ENCODE results near the gene CADPS2.

Gene CADPS2

DNA sequence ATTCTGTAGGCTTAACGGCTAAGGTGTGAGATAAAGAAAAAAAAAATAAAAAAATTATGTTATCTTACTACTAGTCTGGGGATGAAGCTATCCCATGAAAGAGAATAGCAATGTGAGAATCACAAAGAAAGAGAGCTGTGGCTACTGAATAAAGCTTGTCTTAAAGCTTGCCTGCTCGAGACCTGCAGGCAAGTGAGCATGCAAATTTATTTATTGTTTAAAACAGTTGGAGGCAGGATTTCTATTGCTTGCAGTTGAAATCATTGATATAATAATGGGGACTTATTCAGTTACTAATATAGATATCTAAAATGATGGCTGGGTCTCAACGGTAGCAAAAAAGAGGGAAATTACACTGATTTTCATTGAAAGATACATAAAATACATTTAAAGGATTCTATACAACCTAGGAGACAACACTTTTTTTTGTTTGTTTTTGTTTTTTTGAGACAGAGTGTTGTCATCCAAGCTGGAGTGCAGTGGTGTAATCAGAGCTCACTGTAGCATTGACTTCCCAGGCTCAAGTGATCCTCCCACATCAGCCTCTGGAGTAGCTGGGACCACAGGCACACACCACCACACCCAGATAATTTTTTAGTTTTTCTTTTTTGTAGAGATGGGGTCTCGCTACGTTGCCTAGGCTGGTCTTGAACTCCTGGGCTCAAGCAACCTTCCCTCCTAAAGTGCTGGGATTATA, 437.2 kb downstream of the CADPS2 start:
- Histone ChIP-seq H2AFZ (ENCODE audit: low read length) (no peak overlapping the region), H3K4me1 (ENCODE audit: low read length) (no peaks in the 10 kb centered on the region), H3K79me2 (ENCODE audit: low read length) (no peaks in the 10 kb centered on the region), H3K4me2 (ENCODE audit: low read depth, low read length) (no peak overlapping the region), H3K27me3 (replicated peaks; ENCODE audit: insufficient read depth, low read length) (no peaks in the 10 kb centered on the region), H3K36me3 (replicated peaks; ENCODE audit: insufficient read depth, low read length) (no peaks in the 10 kb centered on the region), H3K9me2 (replicated peaks; ENCODE audit: insufficient read depth, low read length) (no peaks in the 10 kb centered on the region), H3K27ac (ENCODE audit: low read length) (no peak overlapping the region), H3K9me3 (replicated peaks; ENCODE audit: insufficient read depth, low read length) (no peaks in the 10 kb centered on the region), H4K20me1 (ENCODE audit: insufficient read depth, low read length) (no peaks in the 10 kb centered on the region), H3K9ac (ENCODE audit: low read length) (no peak overlapping the region), H3K4me3 (ENCODE audit: low read length) (no peak overlapping the region), H3F3A (ENCODE audit: insufficient read depth, low read length) (no peaks in the 10 kb centered on the region)
- TF ChIP-seq EZH2phosphoT487 (IDR thresholded peaks at IDR 0.05; ENCODE audit: low read length): no peak
- TF ChIP-seq, protein P1, sequence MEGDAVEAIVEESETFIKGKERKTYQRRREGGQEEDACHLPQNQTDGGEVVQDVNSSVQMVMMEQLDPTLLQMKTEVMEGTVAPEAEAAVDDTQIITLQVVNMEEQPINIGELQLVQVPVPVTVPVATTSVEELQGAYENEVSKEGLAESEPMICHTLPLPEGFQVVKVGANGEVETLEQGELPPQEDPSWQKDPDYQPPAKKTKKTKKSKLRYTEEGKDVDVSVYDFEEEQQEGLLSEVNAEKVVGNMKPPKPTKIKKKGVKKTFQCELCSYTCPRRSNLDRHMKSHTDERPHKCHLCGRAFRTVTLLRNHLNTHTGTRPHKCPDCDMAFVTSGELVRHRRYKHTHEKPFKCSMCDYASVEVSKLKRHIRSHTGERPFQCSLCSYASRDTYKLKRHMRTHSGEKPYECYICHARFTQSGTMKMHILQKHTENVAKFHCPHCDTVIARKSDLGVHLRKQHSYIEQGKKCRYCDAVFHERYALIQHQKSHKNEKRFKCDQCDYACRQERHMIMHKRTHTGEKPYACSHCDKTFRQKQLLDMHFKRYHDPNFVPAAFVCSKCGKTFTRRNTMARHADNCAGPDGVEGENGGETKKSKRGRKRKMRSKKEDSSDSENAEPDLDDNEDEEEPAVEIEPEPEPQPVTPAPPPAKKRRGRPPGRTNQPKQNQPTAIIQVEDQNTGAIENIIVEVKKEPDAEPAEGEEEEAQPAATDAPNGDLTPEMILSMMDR (IDR thresholded peaks at IDR 0.05; ENCODE audit: low read length): no peak
- TF ChIP-seq EZH2 (optimal IDR thresholded peaks at IDR 0.05; ENCODE audit: low read depth, low read length): no peak
- DNase-seq: no peak

DNA sequence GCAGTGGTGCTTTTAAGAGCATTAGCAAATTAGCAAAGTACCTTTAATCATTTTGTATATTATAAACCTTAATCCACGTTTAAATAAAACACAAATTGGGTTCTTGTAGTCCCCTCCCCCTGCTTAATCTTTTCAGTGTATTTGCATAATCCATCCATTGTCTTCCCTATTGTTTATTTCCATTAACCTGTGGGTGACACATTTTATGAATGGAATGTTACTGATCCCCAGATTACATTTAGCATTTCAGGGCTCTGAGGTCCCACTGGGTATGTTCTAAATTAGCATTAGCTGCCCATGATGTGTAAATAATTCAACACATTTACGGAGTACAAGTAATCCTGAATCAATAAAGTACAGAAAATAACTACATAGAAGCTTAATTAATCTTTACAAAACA, 443.3 kb downstream of the CADPS2 start:
- Histone ChIP-seq H3K9me2 (replicated peaks; ENCODE audit: insufficient read depth, low read length) (no peaks in the 10 kb centered on the region), H3K4me1 (ENCODE audit: low read length) (peaks cover 9% of the 10 kb centered on the region), H3K27ac (ENCODE audit: low read length) (no peak overlapping the region), H3K79me2 (ENCODE audit: low read length) (no peaks in the 10 kb centered on the region), H4K20me1 (ENCODE audit: insufficient read depth, low read length) (no peaks in the 10 kb centered on the region), H3F3A (ENCODE audit: insufficient read depth, low read length) (no peaks in the 10 kb centered on the region), H3K4me2 (ENCODE audit: low read depth, low read length) (no peak overlapping the region), H2AFZ (ENCODE audit: low read length) (no peak overlapping the region), H3K9ac (ENCODE audit: low read length) (no peak overlapping the region), H3K4me3 (ENCODE audit: low read length) (no peak overlapping the region), H3K36me3 (replicated peaks; ENCODE audit: insufficient read depth, low read length) (0 out of 2 replicates have a peak, but pooled peaks cover 3% of the 10 kb centered on the region), H3K27me3 (replicated peaks; ENCODE audit: insufficient read depth, low read length) (no peaks in the 10 kb centered on the region), H3K9me3 (replicated peaks; ENCODE audit: insufficient read depth, low read length) (no peaks in the 10 kb centered on the region)
- TF ChIP-seq, protein P1 (IDR thresholded peaks at IDR 0.05; ENCODE audit: low read length): no peak
- TF ChIP-seq EZH2phosphoT487 (IDR thresholded peaks at IDR 0.05; ENCODE audit: low read length): no peak
- TF ChIP-seq EZH2 (optimal IDR thresholded peaks at IDR 0.05; ENCODE audit: low read depth, low read length): no peak
- DNase-seq: no peak

DNA sequence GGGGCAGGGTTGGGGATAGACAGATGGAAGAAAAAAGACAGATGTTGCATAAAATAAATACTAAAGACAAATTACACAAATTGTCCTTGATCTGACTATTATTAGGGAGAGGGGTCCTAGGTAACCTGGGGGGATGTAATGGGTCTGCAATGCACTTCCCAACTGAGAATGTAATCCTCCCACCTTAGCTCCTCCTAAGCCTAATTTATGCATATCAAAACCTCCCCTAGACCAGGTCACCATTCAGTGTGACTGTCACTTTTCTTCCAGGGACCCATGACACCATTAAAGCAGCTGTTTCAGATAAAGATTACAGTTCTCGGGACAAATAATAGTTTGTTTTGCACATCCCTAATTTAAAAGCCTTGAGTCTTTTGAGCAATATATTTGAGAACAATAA, 447.8 kb downstream of the CADPS2 start:
- Histone ChIP-seq H3K27me3 (replicated peaks; ENCODE audit: insufficient read depth, low read length) (no peaks in the 10 kb centered on the region), H3K36me3 (replicated peaks; ENCODE audit: insufficient read depth, low read length) (0 out of 2 replicates have a peak, but pooled peaks cover 3% of the 10 kb centered on the region), H3K79me2 (ENCODE audit: low read length) (no peaks in the 10 kb centered on the region), H3K4me1 (ENCODE audit: low read length) (peaks cover 26% of the 10 kb centered on the region), H3K4me3 (ENCODE audit: low read length) (no peak overlapping the region), H4K20me1 (ENCODE audit: insufficient read depth, low read length) (no peaks in the 10 kb centered on the region), H3K9ac (ENCODE audit: low read length) (no peak overlapping the region), H3K9me2 (replicated peaks; ENCODE audit: insufficient read depth, low read length) (no peaks in the 10 kb centered on the region), H3K9me3 (replicated peaks; ENCODE audit: insufficient read depth, low read length) (no peaks in the 10 kb centered on the region), H3F3A (ENCODE audit: insufficient read depth, low read length) (peaks cover 9% of the 10 kb centered on the region; the same call in 1 of the 2 replicates), H3K4me2 (ENCODE audit: low read depth, low read length) (no peak overlapping the region), H3K27ac (ENCODE audit: low read length) (no peak overlapping the region), H2AFZ (ENCODE audit: low read length) (no peak overlapping the region)
- TF ChIP-seq EZH2phosphoT487 (IDR thresholded peaks at IDR 0.05; ENCODE audit: low read length): no peak
- no peak for TF ChIP-seq EZH2 (optimal IDR thresholded peaks at IDR 0.05; ENCODE audit: low read depth, low read length)
- TF ChIP-seq, protein P1 (IDR thresholded peaks at IDR 0.05; ENCODE audit: low read length): no peak
- DNase-seq: no peak

Data from MM.1S (cell line).